Measurements from ENCODE around the gene MYO9B. TPM values are rescaled to one million over a fixed set of nuclear protein-coding genes. Genes with fewer than 3 reads are reported as not detected.

The MYO9B gene
- total and polyA plus RNA-seq, 12 donors, result 19.9 to 55.2 (median 27.9) TPM

GRCh38 chr19:17236811-17237543 lies 161.4 kb downstream of the MYO9B start:
- no peaks in the 10 kb centered on the region for H3K9me3 ChIP-seq
- no peaks in the 10 kb centered on the region for H3K27me3 ChIP-seq
- intact Hi-C loops (cut with DNase I), result loop anchor here in 1 of 10 donors (5.0 kb wide), 1 partner anchor 170 kb away; no protein-coding TSS in a partner anchor
- H3K4me3 ChIP-seq, result peak overlapping the region in 2 of 10 donors; percentile 15 to 67
- DNase-seq (no peak), ATAC-seq (no peak)
- H3K4me1 ChIP-seq, result peaks cover 12 to 38% (median 24%) of the 10 kb centered on the region in 9 donors
- H3K36me3 ChIP-seq, result peaks cover 0 to 56% (median 10%) of the 10 kb centered on the region in 9 donors
- TF ChIP-seq CTCF (IDR thresholded peaks at IDR 0.05), result no peak
- H3K27ac ChIP-seq, result peak overlapping the region in 8 of 10 donors; percentile 23 to 85 (median 69)
- 86 to 92% methylated on average over 18 of the region's 18 CpGs for WGBS, 2 donors

GRCh38 chr19:17237747-17238706 lies 162.4 kb downstream of the MYO9B start:
- no peak for ATAC-seq
- 94 to 98% methylated on average over 13 of the region's 13 CpGs for WGBS, 2 donors
- intact Hi-C loops (cut with DNase I), result loop anchor here in 1 of 10 donors (5.0 kb wide), 1 partner anchor 171 kb away; no protein-coding TSS in a partner anchor
- Histone ChIP-seq H3K4me3 (no peak overlapping the region), H3K27ac (no peak overlapping the region), H3K36me3 (peaks cover 0 to 46% (median 0%) of the 10 kb centered on the region in 9 donors), H3K4me1 (peaks cover 12 to 49% (median 30%) of the 10 kb centered on the region in 9 donors), H3K27me3 (no peaks in the 10 kb centered on the region), H3K9me3 (no peaks in the 10 kb centered on the region)
- no peak for DNase-seq
- no peak for TF ChIP-seq CTCF (IDR thresholded peaks at IDR 0.05)

- intact Hi-C loops (cut with DNase I), result no loop called here
Observed at GRCh38 chr19:17240062-17240752, 164.6 kb downstream of the MYO9B start.

More at GRCh38 chr19:17240062-17240752, 164.6 kb downstream of the MYO9B start:
- peak overlapping the region in 2 of 10 donors; percentile 38 to 94 for H3K27ac ChIP-seq
- 68 to 75% methylated on average over 24 of the region's 24 CpGs for WGBS, 2 donors
- no peaks in the 10 kb centered on the region for H3K27me3 ChIP-seq
- TF ChIP-seq CTCF (IDR thresholded peaks at IDR 0.05), result no peak
- H3K4me1 ChIP-seq, result peaks cover 11 to 48% (median 37%) of the 10 kb centered on the region in 9 donors
- no peaks in the 10 kb centered on the region for H3K9me3 ChIP-seq
- H3K36me3 ChIP-seq, result peaks cover 0 to 37% (median 0%) of the 10 kb centered on the region in 9 donors
- DNase-seq (no peak), ATAC-seq (no peak)
- H3K4me3 ChIP-seq, result no peak overlapping the region
